GM11168 (cell line): ENCODE data around the gene MEX3C.

ENCODE experiments used
- in situ Hi-C: fragments of 300-500 bp; cut with MboI; formaldehyde crosslinking; loops from one replicate; pipeline ENCODE4 v1.12.0; 2022; ENCODE audit warnings: low sequenced_read_pairs; ENCODE audit not compliant: unreplicated experiment

MEX3C gene

GRCh38 chr18:51157215-51157614, 40.3 kb downstream of the MEX3C start:
- in situ Hi-C loops: no loop called here

- in situ Hi-C loops: no loop called here
Observed at GRCh38 chr18:51154431-51155063, 42.9 kb downstream of the MEX3C start.

- in situ Hi-C loops: no loop called here
Observed at GRCh38 chr18:51153659-51154371, 43.7 kb downstream of the MEX3C start.

DNA sequence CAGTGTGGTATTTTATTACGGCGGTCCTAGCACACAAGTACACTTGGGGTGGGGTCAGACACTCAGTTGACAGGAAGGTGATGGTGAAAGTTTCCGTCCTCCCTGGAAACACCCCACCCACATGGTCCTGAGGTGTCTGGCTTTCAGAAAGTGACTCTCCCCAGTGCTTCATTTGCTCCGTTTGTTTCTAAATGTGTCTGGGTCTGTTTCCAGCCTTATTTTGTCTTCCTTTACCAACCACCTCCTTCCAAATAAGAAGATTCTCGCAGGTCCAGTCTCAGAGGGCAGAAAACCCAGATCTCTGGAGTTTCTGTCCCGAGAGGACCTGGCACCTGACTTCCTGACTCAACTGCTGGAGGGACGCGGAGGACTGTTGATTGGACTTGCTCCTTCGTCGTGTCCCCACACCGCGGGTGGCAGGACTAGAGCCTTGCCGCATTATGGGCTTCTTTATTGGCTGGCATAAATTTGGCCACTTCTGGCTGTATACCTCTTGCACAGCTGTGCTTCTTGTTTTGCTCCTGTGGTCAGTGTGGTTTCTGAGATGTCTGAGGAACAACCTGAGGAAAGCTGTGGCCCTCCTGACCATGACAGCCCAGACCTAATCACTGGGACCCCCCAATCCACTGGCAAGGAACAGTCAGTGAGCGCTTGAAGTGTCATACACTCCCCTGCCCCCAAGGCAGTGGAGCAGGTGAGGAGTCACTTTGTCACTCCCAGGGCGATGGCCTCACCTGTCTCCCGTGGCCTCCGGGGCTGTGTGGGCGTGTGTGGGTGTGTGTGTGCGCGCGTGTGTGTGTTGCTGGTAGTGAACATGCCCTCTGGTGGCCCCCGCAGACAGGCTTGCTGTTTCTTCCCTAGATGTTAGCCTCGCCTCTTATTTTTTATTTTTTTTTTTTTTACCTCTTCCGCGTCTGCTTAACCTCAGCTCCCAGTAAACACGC, 45.6 kb downstream of the MEX3C start:
- in situ Hi-C loops: no loop called here

DNA sequence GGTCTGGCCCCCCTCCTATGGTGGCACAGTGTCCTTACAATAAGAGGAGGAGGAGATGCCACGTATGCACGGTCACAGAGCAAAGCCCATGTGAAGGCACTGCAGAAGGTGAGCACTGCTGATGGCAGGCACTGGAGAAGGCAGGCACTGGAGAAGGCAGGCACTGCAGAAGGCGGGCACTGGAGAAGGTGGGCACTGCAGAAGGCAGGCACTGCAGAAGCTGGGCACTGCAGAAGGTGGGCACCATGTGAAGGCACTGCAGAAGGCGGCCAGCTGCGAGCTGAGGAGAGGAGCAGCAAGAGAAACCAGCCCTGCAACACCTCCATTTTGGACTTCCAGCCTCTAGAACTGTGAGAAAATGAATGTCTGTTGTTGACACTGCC, 46.3 kb downstream of the MEX3C start:
- in situ Hi-C loops: no loop called here

GRCh38 chr18:51150113-51150700, 47.3 kb downstream of the MEX3C start:
- in situ Hi-C loops: no loop called here

GRCh38 chr18:51149670-51150069, 47.8 kb downstream of the MEX3C start:
- in situ Hi-C loops: no loop called here

DNA sequence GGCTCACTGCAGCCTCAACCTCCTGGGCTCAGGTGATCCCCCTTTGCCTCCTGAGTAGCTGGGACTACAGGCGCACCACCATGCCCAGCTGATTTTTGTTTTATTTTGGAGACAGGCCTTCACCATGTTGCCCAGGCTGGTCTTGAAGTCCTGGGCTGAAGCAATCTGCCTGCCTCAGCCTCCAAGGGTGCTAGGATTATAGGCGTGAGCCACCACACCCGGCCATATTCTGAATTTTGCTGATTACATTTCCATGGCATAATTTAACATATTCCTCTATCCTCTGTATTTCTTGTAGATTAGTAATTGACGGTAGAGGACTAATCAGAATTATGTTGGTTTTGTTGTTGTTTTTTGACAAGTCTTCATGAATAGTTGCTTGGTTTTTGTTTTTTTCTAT, 50.6 kb downstream of the MEX3C start:
- in situ Hi-C loops: no loop called here

- in situ Hi-C loops: no loop called here
Observed at GRCh38 chr18:51138936-51139335, 58.5 kb downstream of the MEX3C start.

DNA sequence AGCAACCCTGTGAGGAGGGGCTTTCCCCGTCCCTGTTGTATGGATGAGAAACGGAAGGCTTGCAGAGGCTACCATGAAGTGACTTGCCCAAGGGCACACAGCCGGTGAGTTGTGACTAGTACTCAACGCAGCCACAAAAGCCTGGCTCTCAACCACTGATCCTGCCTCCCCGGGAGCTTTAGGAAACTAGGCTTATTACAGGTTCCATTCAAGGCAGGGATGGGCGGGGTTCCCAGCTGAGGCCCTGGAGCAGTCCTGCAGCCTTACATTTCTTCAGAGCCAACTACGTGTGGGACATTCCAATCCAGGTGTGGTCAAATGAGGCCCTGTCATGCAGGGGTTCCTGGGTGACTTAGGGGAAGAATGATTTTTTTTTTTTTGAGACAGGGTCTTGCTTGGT, 59.6 kb downstream of the MEX3C start:
- in situ Hi-C loops: no loop called here

DNA sequence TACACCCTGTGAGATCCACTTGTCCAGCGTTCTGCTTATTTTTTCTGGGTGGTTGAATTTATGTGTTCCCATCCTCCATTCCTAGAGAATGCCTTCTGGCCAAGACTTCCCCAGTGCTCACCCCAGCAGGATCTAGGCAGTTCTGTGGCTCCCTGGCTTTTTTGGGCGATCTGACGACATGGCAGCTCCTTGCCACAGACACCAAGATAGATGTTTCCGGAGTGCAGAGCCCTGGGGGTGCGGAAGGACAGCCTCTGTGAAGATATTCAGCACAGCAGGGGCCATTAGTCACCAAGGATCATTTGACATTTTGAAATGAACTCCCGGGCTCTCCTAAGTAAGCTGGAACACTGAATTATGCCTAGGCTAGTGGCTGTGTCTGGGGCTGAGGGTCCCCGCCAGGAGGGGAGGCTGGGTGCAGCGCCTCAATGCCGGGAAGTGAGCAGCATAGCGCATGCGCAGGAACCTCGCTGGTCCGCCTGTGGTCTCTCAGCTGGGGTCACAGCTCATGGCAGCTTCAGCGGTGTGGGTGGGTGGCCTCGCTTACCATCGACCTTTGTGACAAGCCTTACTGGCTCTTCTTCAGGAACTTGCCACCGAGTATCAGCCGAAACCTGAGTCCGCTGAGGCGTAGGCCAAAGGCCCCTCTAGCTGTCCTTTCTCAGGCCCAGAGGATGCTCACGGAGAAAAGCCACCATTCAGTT, 60.3 kb downstream of the MEX3C start:
- in situ Hi-C loops: no loop called here

DNA sequence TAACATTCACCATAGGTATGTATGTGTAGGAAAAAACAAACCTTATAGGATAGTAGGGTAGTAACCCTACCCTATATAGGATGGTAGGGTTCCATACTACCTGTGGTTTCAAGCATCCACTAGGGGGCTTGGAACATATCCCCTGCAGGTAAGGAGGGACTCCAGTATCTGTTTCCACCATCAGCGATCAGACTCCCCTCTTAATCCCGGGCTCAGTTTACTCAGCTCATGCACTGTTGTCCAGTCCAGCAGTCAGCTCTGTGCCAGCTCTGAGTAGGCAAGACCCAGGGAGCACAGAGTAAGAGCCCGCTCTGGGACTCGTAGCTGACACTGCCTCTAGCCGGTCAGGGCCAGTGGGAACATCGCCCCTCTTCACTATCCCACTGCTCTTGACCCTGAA, 61.7 kb downstream of the MEX3C start:
- in situ Hi-C loops: no loop called here

DNA sequence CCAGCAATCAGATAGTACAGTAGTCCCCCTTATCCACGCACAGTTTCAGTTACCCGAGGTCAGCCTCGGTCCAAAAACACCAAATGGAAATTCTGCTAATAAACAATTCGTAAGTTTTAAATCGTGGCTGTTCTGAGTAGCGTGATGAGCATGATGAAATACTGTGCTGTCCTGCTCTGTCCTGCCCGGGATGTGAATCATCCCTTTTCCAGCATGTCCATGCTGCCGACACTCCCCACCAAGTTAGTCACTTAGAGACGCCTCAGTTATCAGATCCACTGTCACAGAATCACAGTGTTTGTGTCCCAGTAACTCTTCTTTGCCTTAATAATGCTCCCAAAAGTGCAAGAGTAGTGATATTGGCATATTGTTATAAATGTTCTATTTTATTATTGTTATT, 62.1 kb downstream of the MEX3C start:
- in situ Hi-C loops: no loop called here

DNA sequence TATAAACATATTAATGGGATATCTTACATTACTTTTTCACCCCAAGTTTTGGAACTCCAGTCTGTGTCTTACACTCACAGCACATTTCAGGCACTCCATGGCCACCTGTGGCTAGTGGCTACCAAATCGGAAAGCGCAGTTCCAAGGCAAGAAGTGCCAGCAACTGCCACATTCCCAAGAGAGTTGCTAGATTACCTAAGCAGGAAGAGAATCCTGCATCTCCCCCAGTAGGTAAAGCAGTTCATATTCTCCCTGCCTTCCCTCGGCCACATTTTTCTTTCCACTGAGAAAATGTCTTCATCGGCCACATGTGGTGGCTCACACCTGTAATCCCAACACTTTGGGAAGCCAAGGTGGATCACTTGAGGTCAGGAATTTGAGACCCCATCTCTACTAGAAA, 62.8 kb downstream of the MEX3C start:
- in situ Hi-C loops: no loop called here

DNA sequence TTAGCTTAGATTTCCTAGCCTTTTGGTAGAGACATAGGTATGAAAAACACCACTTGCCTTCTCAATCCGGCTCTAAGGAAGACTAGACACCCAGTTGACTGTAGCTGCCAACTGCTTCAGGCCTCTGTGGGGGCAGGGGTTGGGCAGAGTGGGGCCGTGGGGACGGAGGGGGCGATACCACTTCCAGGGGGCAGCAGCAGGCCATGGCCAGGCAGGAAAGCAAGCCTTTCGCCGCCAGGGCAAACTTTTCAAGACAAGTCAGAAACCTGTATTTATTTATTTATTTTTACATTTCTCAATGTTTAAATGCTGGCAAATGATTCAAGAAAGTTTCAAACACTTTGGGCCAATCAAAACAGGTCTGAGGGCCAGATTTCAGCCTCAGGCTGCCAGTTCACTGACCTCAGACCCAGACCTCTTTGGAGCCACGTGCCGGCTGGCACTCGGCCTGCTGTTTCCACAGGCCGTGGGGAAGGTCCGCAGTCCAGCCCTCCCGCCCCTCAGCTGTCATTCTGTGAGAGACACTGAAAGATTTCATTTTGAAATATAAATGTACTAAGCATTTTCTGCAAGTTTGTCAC, 63.8 kb downstream of the MEX3C start:
- in situ Hi-C loops: no loop called here

DNA sequence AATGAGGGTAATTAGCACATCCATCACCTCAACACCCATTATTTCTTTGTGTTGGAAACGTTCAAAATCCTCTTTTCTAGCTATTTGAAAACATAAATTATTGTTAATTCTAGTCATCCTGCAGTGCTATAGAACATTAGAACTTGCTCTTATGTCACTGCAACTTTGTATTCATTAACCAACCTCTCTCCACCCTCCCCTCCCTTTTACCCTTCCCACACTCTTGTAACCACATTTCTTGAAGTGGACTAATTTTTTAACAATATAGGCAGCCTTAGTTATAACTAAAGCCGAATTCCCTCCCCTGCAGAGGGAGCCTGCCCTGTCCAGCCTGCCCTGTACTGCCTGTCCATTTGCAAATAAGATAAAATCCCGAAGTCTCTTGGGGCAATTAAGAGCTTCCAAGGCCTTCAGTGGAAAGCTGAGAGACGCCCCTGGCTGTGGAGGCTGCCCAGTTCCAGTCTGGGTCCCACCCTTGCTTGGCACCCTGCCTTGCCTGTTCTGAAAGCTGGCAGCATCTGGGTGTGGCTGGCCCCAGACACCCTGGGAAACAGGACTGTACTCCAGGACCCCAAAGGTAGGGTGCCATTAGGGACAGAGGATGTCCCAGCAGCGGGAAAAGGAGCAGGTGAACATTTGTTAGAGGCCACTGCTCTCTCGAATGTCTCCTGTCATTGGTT, 65.1 kb downstream of the MEX3C start:
- in situ Hi-C loops: no loop called here

GRCh38 chr18:51128533-51128932, 68.9 kb downstream of the MEX3C start:
- in situ Hi-C loops: no loop called here

- in situ Hi-C loops: no loop called here
Observed at GRCh38 chr18:51127664-51128063, 69.8 kb downstream of the MEX3C start.

DNA sequence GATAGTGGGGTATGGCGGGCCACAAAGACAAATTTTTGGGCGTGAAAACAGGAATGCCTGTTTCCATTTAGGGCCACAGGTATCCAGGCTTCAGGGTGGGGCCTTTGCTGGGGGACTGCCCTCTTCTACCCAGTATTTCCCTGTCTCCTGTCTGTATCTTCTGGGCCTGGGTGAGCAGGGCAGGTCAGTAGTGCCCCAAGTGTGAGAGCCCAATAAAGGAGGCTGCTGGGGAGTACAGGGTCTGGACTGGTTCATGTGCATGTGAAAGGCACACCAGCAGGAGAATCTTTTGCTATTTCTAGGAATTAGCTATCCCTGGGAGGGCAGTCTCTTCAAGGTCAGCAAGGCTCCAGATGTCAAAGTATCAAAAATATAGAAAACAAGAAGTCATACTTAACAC, 71.5 kb downstream of the MEX3C start:
- in situ Hi-C loops: no loop called here
